Fibroblast of lung (primary cell): ENCODE results near the gene TM4SF18.

ENCODE experiments used
- EZH2 ChIP-seq: IDR thresholded peaks from 2 replicates; pipeline ENCODE4 v1.5.1; 2012; ENCODE audit warnings: low read length, control low read depth, mild to moderate bottlenecking; ENCODE audit errors: missing control alignments
- TF ChIP-seq, protein P1 (sequence below), 2 donors: IDR thresholded peaks in 1 of 2; conservative IDR thresholded peaks in 1 of 2; 1 replicate in 1 of 2; 2 replicates in 1 of 2; pipeline ENCODE4 v1.5.1; 2011 to 2012; ENCODE audit warnings: low read length in 2 of 2, control low read depth in 1 of 2, inconsistent platforms in 1 of 2, low read depth in 1 of 2, mild to moderate bottlenecking in 1 of 2

DNA sequence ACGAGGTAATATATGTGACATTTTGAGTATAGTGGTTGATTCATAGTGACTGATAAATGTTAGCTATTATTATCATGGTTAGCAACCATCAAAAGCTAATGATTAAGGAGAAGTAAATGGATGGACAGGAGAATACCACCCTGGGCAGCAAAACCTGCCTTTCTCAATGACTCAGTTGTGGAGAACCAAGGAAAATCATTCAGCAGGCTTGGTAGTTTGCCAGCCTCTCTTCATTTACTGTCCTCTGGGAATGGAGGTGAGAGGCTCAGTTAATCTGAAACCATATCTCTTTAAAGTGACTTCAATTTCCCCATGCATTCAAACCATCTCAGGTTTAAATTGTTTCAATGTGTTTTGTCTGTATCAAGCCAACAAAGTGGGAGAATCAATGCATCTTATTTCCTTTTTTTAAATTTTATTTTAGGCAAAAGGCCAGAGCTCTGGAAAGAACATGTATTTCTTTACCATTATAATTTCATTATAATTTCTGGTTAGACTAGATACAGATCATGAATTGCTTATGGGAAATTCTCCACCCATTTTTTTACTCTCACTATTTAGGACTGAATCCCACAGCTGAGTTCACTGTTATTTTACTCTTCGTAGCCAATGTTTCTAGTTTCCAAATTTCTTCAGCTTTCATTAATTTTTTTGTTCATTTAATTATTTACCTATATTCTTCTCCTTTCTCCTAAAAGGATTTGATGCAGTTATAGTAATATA lies 2.7 kb downstream of the TM4SF18 start:
- TF ChIP-seq, protein P1, sequence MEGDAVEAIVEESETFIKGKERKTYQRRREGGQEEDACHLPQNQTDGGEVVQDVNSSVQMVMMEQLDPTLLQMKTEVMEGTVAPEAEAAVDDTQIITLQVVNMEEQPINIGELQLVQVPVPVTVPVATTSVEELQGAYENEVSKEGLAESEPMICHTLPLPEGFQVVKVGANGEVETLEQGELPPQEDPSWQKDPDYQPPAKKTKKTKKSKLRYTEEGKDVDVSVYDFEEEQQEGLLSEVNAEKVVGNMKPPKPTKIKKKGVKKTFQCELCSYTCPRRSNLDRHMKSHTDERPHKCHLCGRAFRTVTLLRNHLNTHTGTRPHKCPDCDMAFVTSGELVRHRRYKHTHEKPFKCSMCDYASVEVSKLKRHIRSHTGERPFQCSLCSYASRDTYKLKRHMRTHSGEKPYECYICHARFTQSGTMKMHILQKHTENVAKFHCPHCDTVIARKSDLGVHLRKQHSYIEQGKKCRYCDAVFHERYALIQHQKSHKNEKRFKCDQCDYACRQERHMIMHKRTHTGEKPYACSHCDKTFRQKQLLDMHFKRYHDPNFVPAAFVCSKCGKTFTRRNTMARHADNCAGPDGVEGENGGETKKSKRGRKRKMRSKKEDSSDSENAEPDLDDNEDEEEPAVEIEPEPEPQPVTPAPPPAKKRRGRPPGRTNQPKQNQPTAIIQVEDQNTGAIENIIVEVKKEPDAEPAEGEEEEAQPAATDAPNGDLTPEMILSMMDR (conservative IDR thresholded peaks at IDR 0.05 in 1 of 2, IDR thresholded peaks at IDR 0.05 in 1 of 2; ENCODE audit: low read depth in 1 of 2, low read length in 2 of 2) = no peak
- TF ChIP-seq EZH2 = no peak
